A549 (cell line): ENCODE measurements around the gene DUSP10. TPM values are rescaled to one million over a fixed set of nuclear protein-coding genes. Genes with fewer than 3 reads are reported as not detected.

Source experiments
- ATAC-seq, 2 experiments: fragments of 200-7000 bp in 1 of 2; fragments of >200 bp in 1 of 2; cut with Nextera tagmentation in 1 of 2; cut with Tn5 transposase in 1 of 2; 3 replicates each; pipeline versions ENCODE4 v1.8.0 to v1.9.1; 2018 to 2020; ENCODE audit warnings: mild to moderate bottlenecking in 1 of 2, moderate library complexity in 1 of 2
- CTCF ChIA-PET: fragments of 300-600 bp; sonication (Branson Sonifier 250); formaldehyde crosslinking; extraction: SDS; loops from one replicate; lab custom pipeline; 2021; ENCODE audit warnings: antibody characterized with exemption, inconsistent platforms; lab: Yijun Ruan, JAX
- POLR2A ChIA-PET: fragments of 350-600 bp; formaldehyde crosslinking; extraction: SDS; loops from one replicate; lab custom pipeline; 2021; ENCODE audit warnings: antibody characterized with exemption, inconsistent platforms; lab: Yijun Ruan, JAX
- DNase-seq, 2 experiments: peaks; one replicate each; pipeline versions ENCODE4 v3.0.0 to v3.0.0-alpha.2; 2011 to 2016; ENCODE audit warnings: low read depth in 1 of 2, low spot score in 1 of 2
- FAIRE-seq: peaks from 2 replicates; lab custom pipeline; 2011; peaks lifted over from hg19 to GRCh38; lab: Jason Lieb, UNC
- H3K27ac ChIP-seq, 2 experiments: fragments of >200 bp; sonication (Bioruptor Twin); formaldehyde crosslinking; 3 replicates each; pipeline ENCODE4 v1.5.1; 2016 to 2017
- H3K4me1 ChIP-seq: fragments of >200 bp; sonication (Bioruptor Twin); formaldehyde crosslinking; 3 replicates; pipeline ENCODE4 v1.6.1; 2016
- H3K4me2 ChIP-seq: fragments of >200 bp; sonication (Bioruptor Twin); formaldehyde crosslinking; 3 replicates; pipeline ENCODE4 v1.6.1; 2016
- H3K4me3 ChIP-seq: fragments of >200 bp; sonication (Bioruptor Twin); formaldehyde crosslinking; 3 replicates; pipeline ENCODE4 v1.5.1; 2016
- H3K9me3 ChIP-seq: fragments of >200 bp; sonication (Bioruptor Twin); formaldehyde crosslinking; 3 replicates; pipeline ENCODE4 v1.6.1; 2016
- CBX8 ChIP-seq: fragments of 200-600 bp; sonication (generic); IDR thresholded peaks from 2 replicates; pipeline ENCODE4 v1.6.1; 2016
- CHD2 ChIP-seq: fragments of 150-350 bp; IDR thresholded peaks from 2 replicates; pipeline ENCODE4 v1.6.1; 2014; ENCODE audit warnings: low read length; ENCODE audit not compliant: partially characterized antibody
- CHD4 ChIP-seq: fragments of 200-600 bp; sonication (generic); IDR thresholded peaks from 2 replicates; pipeline ENCODE4 v1.6.1; 2016; ENCODE audit warnings: antibody characterized with exemption, mild to moderate bottlenecking, borderline replicate concordance
- EHF ChIP-seq: fragments of 250-450 bp; sonication (Bioruptor Pico); IDR thresholded peaks from 2 replicates; pipeline ENCODE4 v1.5.0; 2020; ENCODE audit warnings: mild to moderate bottlenecking
- EHMT2 ChIP-seq: fragments of 200-600 bp; sonication (generic); IDR thresholded peaks from 2 replicates; pipeline ENCODE4 v1.6.1; 2016; ENCODE audit warnings: antibody characterized with exemption, low read depth, mild to moderate bottlenecking, moderate library complexity
- EP300 ChIP-seq, 2 experiments: fragments of >200 bp; sonication (Bioruptor Twin); formaldehyde crosslinking; IDR thresholded peaks; 2 replicates in 1 of 2; 3 replicates in 1 of 2; pipeline ENCODE4 v1.6.1; 2016 to 2017
- ESRRA ChIP-seq: fragments of 150-350 bp; IDR thresholded peaks from 2 replicates; pipeline ENCODE4 v1.6.1; 2014; ENCODE audit warnings: mild to moderate bottlenecking, low read length, borderline replicate concordance
- FOSL2 ChIP-seq, 2 experiments: fragments of 450-650 bp in 1 of 2; fragments of >200 bp in 1 of 2; sonication (Bioruptor Twin) in 1 of 2; formaldehyde crosslinking; IDR thresholded peaks; 2 replicates each; pipeline versions ENCODE4 v1.5.0 to v1.6.1; 2016 to 2020; ENCODE audit warnings: mild to moderate bottlenecking in 1 of 2, moderate library complexity in 1 of 2
- FOXS1 ChIP-seq: fragments of 250-450 bp; sonication (Bioruptor Pico); IDR thresholded peaks from 2 replicates; pipeline ENCODE4 v1.5.0; 2020; ENCODE audit warnings: mild to moderate bottlenecking, moderate library complexity
- GATA3 ChIP-seq: IDR thresholded peaks from 2 replicates; pipeline ENCODE4 v1.6.1; 2012; ENCODE audit warnings: borderline replicate concordance
- JUN ChIP-seq, 2 experiments: fragments of >200 bp; sonication (Bioruptor Twin); formaldehyde crosslinking; IDR thresholded peaks; 2 replicates in 1 of 2; 3 replicates in 1 of 2; pipeline ENCODE4 v1.6.1; 2016 to 2017
- PHF8 ChIP-seq: fragments of 200-600 bp; sonication (generic); IDR thresholded peaks from 2 replicates; pipeline ENCODE4 v1.6.1; 2016; ENCODE audit warnings: low read depth, mild to moderate bottlenecking, antibody characterized with exemption, moderate library complexity, borderline replicate concordance
- RFX5 ChIP-seq: fragments of 450-650 bp; IDR thresholded peaks from 2 replicates; pipeline ENCODE4 v1.7.1; 2014; ENCODE audit warnings: antibody characterized with exemption, mild to moderate bottlenecking, moderate library complexity
- SREBF2 ChIP-seq: fragments of 450-650 bp; IDR thresholded peaks from 2 replicates; pipeline ENCODE4 v1.6.1; 2014; ENCODE audit warnings: mild to moderate bottlenecking, moderate library complexity
- ZC3H11A ChIP-seq: fragments of 450-650 bp; IDR thresholded peaks from 2 replicates; pipeline ENCODE4 v1.6.1; 2014; ENCODE audit warnings: antibody characterized with exemption, mild to moderate bottlenecking
- WGBS: methylation state at CpG from one replicate; pipeline ENCODE4 v1.1.6; 2017; ENCODE audit errors: missing lambda C conversion rate; 5-methylcytosine and 5-hydroxymethylcytosine counted together
- polyA plus RNA-seq, 4 experiments: library from polyadenylated mRNA; depleted of rRNA in 3 of 4; stranded (reverse); fragments of >200 nt; fragmentation: RNase III in 1 of 4; extraction: RNeasy Plus Mini Kit Qiagen cat#74134 plus additional on column Dnase treatment in 1 of 4; gene quantifications; 2 replicates in 3 of 4; 3 replicates in 1 of 4; pipeline ENCODE4 v1.2.3, GENCODE V29; 2011 to 2017
- TF ChIP-seq, protein P1 (sequence below): fragments of 150-350 bp; IDR thresholded peaks from 2 replicates; pipeline ENCODE4 v1.6.1; 2014; ENCODE audit warnings: low read depth, mild to moderate bottlenecking, low read length
- TF ChIP-seq, protein P2 (sequence below): IDR thresholded peaks from 2 replicates; pipeline ENCODE4 v1.6.1; 2012

DUSP10 gene
- polyA plus RNA-seq, 2 of the 4 experiments (the other 2 are of a cell fraction), result 4.8 to 5.2 TPM

- TF ChIP-seq EHF (CRISPR knock-in tag), result no peak
These were observed 49.2 kb downstream of the DUSP10 start (continued) for GRCh38 chr1:221692643-221693042.

DNA sequence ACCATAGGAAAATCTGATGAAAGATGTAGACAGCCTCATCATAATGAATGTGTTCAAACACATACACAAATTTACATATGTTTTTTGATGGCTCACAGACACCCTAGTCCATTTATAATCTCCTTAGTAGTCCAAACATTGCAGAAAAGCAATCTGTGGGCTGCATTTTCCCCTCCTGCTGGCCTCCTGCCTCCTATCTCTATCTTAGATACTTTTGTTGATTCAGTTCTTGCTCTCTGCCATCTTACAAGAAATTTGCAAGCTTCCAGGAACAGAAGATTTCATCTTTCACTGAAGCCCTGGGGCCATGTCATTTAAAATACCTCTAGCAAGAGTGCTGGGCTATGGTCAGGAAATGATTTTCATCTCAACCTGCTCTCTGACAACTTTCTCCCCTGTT, 50.6 kb downstream of the DUSP10 start:
- no peak overlapping the region for H3K4me3 ChIP-seq
- no peaks in the 10 kb centered on the region for H3K4me1 ChIP-seq
- CTCF ChIA-PET, result no interaction called here
- FAIRE-seq (no peak), ATAC-seq (no peak), DNase-seq (no peak)
- H3K4me2 ChIP-seq, result no peak overlapping the region
- H3K27ac ChIP-seq, result no peak overlapping the region
- POLR2A ChIA-PET, result no interaction called here
- H3K9me3 ChIP-seq, result peaks cover 13% of the 10 kb centered on the region; the same call in 2 of the 3 replicates
- TF ChIP-seq ZC3H11A (no peak), FOSL2 (IDR thresholded peaks at IDR 0.05) (no peak), FOSL2 (CRISPR knock-in tag; IDR thresholded peaks at IDR 0.05) (no peak), CHD2 (no peak)
- TF ChIP-seq, all 56 proteins: peak for 0

DNA sequence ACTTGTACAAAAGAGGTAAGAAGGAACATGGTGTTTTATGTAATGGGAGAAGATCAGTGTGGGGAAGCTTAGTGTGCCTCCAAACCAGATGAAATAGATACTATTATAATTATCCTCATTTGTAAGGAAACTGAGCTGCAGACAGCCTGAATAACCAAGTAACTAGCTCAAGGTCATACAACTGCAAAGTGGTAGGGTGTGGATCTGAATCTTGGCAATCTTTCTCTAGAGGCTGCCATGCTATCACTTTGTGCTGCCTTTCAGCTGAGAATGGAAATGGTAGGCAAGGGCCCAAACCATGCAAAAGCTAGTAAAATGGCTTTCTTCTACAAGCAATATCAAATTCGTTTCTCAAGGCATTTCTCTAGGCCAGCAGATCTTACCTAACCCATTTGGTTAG, 51.0 kb downstream of the DUSP10 start:
- DNase-seq, result no peak
- ChIA-PET POLR2A (no interaction called here), CTCF (interaction anchor here (0.9 to 1.1 kb wide), 2 partner anchors 26 to 760 kb away, joined by 3 read pairs; no protein-coding TSS in a partner anchor)
- WGBS, result 22% methylated on average over 1 of the region's 1 CpG
- Histone ChIP-seq H3K4me1 (no peaks in the 10 kb centered on the region), H3K27ac (no peak overlapping the region), H3K4me2 (no peak overlapping the region), H3K9me3 (peaks cover 13% of the 10 kb centered on the region; the same call in 2 of the 3 replicates), H3K4me3 (no peak overlapping the region)
- TF ChIP-seq RFX5 (no peak), SREBF2 (no peak), CHD4 (no peak), EP300 (IDR thresholded peaks at IDR 0.05) (no peak)
- TF ChIP-seq, protein P1, sequence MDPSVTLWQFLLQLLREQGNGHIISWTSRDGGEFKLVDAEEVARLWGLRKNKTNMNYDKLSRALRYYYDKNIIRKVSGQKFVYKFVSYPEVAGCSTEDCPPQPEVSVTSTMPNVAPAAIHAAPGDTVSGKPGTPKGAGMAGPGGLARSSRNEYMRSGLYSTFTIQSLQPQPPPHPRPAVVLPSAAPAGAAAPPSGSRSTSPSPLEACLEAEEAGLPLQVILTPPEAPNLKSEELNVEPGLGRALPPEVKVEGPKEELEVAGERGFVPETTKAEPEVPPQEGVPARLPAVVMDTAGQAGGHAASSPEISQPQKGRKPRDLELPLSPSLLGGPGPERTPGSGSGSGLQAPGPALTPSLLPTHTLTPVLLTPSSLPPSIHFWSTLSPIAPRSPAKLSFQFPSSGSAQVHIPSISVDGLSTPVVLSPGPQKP, result no peak
- TF ChIP-seq, protein P2, sequence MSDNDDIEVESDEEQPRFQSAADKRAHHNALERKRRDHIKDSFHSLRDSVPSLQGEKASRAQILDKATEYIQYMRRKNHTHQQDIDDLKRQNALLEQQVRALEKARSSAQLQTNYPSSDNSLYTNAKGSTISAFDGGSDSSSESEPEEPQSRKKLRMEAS, result no peak
- ATAC-seq, result no peak
- FAIRE-seq, result no peak

- 87% methylated on average over 3 of the region's 3 CpGs for WGBS
- no peak for TF ChIP-seq CHD2
- no peak for TF ChIP-seq CBX8
- no peak for TF ChIP-seq EHMT2
- TF ChIP-seq FOXS1 (CRISPR knock-in tag), result no peak
- TF ChIP-seq ESRRA, result no peak
- TF ChIP-seq, protein P1, result no peak
- TF ChIP-seq CHD4, result no peak
- TF ChIP-seq RFX5, result no peak
- no peak for TF ChIP-seq GATA3
- TF ChIP-seq JUN (IDR thresholded peaks at IDR 0.05), result no peak
- no peak for TF ChIP-seq PHF8
- TF ChIP-seq ZC3H11A, result no peak
- TF ChIP-seq, all 56 proteins: peak for 0
- Histone ChIP-seq H3K4me2 (no peak overlapping the region), H3K9me3 (peaks cover 13% of the 10 kb centered on the region; the same call in 2 of the 3 replicates), H3K4me1 (no peaks in the 10 kb centered on the region), H3K27ac (no peak overlapping the region), H3K4me3 (no peak overlapping the region)
- ChIA-PET CTCF (no interaction called here), POLR2A (no interaction called here)
- DNase-seq (no peak), ATAC-seq (no peak), FAIRE-seq (no peak)
These were observed 52.8 kb downstream of the DUSP10 start for GRCh38 chr1:221689138-221689537.
